Stimulated activated CD4-positive, alpha-beta T cell treated with anti-CD3 and anti-CD28 coated beads, Interleukin-4, amount 100 ng/mL, for 1 hour (primary cell): ENCODE measurements around the gene SMYD5.

Experiments used
- DNase-seq: peaks from one replicate; pipeline ENCODE4 v3.0.0-alpha.2; 2020

SMYD5 gene

GRCh38 chr2:73208258-73208657 lies 5.8 kb upstream of the SMYD5 start:
- DNase-seq: no peak

- no peak for DNase-seq
These were observed 4.0 kb upstream of the SMYD5 start for GRCh38 chr2:73210019-73210418.

DNA sequence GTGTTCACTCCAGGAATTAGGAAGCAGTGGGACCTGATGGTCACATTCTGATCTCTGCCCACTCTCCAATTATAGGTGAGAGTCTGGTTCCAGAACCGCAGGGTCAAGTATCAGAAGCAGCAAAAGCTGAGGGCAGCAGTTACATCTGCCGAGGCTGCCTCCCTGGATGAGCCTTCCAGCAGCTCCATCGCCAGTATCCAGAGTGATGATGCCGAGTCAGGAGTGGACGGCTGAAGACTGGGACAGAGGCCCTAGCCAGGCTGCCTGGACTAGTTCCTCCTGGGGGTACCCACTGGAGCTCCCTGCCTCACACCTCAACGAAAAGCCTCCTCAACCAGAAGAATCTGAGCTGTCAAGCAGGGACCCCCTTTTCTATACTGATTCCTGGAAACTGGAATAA lies 3.3 kb upstream of the SMYD5 start:
- DNase-seq: no peak

DNA sequence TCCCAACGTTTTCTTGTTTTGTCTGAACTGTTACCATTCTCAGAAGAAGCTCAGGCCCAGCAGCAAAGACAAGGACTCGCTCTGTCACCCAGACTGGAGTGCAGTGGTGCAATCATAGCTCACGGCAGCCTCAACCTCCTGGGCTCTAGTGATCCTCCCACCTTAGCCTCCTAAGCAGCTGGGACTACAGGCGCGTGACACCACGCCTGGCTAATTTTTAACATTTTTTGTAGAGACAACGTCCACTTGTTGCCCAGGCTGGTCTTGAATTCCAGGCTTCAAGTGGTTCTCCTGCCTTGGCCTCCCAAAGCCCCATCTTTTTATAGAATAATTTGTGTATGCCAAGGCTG lies 2.0 kb upstream of the SMYD5 start:
- no peak for DNase-seq

- DNase-seq: peak; percentile 80
These were observed 1.4 kb upstream of the SMYD5 start for GRCh38 chr2:73212448-73213176.

- no peak for DNase-seq
These were observed 1.2 kb downstream of the SMYD5 start for GRCh38 chr2:73215254-73215653.

GRCh38 chr2:73217160-73217559 lies 3.1 kb downstream of the SMYD5 start:
- DNase-seq: no peak

DNA sequence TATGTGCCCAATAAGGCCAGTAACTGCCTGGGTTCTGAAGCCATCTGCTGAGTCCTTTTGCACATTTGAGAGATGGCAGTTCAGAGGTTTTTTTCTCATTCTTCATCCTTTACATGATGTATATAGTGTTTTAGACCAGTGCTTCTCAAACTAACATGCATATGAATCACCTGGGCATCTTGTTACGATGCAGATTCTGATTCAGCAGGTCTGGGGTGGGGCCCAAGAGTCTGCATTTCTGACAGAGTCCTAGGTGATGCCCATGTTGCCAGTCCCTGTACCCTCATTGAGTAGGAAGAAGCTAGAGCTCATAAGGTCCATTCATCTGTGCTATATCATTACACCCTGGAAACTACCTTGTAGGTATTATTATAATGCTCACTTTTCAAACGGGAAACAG lies 3.8 kb downstream of the SMYD5 start:
- DNase-seq: no peak

DNA sequence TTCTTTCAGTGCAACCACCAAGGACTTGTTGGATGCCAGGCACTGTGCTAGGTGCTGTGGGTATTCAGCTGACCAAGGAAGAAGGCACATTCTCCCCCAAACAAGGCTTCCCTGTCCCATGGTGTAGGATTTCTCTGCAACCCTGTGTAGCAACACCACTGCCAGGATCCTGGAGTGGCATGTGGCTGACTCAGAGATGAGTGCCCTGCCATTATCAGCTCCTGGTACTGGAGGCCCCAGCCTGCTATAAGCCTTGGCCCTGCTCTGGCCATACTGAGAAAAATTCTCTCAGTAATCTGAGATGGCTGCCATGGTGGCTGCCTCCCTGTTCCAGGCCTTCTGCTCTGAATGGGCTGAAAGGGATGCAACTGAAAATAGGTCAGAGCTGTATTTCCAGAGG lies 4.3 kb downstream of the SMYD5 start:
- no peak for DNase-seq

DNA sequence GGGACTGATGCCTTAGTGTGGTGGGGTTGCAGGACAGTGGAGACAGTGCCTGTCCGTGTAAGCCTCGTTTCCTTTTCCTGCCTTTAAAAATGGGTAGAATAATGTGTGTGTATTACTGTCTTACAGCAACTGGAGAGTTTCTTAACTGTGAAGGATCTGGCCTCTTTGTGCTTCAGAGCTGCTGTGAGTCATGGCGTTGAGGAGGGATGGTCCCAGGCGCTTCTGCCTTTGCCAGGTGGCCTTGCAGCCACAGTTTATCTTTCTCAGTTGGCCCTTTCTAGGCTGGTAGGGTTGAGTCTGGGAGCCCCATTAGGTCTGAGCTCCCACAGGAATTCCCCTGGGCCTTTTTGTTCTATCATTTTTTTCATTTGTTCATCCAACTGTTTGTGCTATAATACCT lies 9.8 kb downstream of the SMYD5 start:
- no peak for DNase-seq

DNA sequence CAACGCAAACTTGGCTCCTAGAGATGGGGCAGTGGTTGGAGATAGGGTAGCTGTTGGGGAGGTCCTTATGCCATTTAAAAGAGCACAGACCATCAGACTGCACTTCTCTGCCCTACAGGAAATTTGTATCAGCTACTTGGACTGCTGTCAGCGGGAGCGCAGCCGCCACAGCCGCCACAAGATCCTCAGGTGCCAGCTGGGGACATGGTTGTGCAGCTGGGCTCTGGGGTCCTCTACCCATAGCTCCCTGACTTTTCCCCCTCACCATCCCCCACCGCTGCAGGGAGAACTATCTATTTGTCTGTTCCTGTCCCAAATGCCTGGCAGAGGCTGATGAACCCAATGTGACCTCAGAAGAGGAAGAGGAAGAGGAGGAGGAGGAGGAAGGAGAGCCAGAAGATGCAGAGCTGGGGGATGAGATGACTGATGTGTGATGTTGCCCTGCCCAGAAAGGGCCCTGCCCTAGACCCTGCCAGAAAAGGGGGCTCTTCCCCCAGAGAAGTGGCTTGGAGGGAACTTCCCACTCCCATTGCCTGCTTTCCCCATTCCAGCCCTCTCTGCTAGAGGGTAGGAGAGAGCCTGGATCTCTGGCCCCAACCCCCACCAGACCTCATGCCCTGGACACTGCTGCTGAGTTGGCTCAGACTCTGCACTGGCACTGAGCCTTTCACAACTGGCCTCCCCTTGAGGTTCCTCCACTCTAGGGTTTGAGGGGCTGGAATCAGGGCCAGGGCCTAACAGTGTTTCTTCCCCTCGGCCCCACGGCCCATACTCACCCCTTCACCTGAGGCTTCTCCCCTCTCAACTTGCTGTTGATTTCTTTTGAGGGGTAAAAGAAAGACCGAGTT lies 11.7 kb downstream of the SMYD5 start:
- DNase-seq: no peak

DNA sequence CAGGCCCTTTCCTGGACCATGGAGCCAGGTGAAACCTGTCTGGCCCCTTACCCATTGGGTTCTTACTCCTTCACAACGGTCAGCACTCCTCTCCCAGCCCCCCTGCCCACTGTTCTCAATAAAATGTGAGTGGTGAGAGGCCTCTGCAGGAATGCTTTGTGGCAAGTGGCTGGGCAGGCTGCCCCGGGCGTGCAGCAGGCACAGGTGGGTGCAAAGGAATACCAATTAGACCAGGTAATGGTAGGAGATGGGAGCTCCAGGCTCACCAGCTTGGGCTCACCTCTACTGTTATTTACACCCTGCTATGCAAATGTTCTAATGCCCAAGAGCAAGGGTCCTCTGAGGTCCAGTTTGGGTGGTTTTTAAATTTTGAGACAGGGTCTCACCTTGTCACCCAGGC lies 13.0 kb downstream of the SMYD5 start:
- no peak for DNase-seq

DNA sequence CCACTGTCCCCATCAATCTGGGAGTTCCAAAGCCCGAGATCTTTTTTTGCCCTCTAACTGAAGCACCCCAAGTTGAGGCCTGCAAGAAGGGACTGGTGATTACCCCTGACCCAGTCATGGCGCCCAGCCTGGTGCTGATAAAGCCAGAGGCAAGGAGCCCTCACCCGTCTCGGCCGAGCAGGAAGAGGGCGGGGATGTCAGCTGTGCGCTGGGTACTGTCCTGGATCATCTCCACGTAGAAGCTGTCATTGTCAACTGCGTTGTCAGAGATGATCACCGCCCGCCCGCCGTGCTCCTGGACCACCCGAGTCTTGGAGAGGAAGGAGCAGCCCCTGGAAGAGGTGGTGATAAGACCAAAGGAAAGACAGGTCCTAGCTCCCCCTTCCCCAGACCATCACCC lies 14.6 kb downstream of the SMYD5 start:
- DNase-seq: no peak

DNA sequence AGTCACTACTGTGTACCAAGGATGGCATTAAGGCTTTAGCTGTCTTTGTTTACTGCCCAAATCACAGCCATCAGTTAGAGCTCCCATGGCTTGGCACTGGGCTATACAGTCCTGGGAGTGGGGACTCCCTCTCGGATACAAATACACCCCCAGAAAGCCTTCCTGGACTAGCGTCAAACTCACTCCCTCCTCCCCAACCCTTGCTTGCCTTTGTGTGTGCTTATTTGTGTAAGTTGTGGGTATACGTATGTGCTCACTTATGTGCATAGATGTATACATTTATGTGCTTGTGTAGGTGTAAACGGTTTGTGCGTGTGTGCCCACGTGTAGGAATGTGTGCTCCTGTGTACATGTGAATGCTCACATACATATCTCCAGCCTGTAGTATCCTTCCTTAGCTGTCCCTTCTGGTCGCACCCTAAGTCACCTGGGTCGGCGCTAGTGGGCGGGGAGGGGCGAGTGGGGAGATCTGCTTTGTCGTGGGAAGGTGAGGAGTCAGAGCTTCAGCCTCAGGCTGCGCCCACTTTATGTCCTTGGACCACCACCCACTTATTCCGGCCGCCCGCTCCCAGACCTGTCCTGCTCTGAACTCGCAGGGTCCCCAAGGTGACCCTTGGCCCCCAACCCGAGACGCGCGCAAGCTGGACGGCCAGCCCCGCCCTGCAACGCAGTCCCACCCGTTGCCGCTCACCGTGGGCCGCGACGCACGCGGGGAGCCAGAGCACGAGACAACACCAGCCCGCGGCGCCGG lies 18.5 kb downstream of the SMYD5 start:
- DNase-seq: no peak

DNA sequence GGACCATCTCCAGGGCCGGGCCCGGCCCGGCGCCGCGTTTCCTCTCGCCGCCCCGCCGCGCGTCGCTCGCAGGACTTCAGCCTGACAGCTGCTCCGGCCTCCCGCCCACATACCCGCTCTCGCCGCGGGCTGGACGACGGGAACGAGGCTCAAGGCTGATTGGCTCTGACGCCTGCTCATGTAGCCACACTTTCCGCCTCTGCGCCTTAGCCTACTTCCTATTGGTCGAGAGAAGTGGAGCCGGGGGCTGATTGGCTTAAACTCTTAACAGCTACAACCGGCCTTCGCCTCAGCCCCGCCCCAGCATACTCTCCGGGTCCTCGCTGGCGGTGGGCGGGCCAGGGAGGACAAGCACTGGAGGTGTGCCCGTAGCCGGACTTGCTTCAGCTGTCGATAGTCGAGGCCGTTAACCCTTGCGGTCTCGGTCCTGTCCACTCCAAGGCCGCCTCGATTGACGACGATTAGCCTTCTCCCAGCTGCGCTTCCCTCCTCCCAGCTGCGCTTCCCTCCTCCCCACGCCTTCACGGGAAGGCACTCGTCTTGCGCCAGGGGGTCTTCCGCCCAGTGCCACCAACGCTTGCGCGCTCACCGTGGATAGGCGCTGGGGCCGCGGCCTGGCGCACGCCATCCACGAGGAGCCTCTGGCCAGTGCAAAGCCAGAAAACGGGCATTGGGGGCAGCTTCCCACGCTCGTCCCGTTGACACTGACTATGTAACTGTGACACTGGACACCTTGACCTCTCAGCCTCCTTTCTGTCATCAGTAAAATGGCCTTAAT lies 19.3 kb downstream of the SMYD5 start, which contains the start of gene PRADC1:
PRADC1 (minus strand) TSS at position 86 of the 778 bp plus-strand sequence; CDS start at position 7, 79 bp downstream.
- peak; percentile 87 for DNase-seq

GRCh38 chr2:73233932-73234832 lies 20.1 kb downstream of the SMYD5 start, which contains the start of gene CCT7:
Gene CCT7 (plus strand): TSS chr2:73234308. CDS start chr2:73234379, 71 bp downstream.
- peak; percentile 84 for DNase-seq

- DNase-seq: no peak
These were observed 21.4 kb downstream of the SMYD5 start for GRCh38 chr2:73235315-73236028.

- no peak for DNase-seq
These were observed 23.1 kb downstream of the SMYD5 start for GRCh38 chr2:73237168-73237567.

GRCh38 chr2:73238149-73238548 lies 24.1 kb downstream of the SMYD5 start:
- no peak for DNase-seq

- no peak for DNase-seq
These were observed 24.9 kb downstream of the SMYD5 start for GRCh38 chr2:73238976-73239375.

DNA sequence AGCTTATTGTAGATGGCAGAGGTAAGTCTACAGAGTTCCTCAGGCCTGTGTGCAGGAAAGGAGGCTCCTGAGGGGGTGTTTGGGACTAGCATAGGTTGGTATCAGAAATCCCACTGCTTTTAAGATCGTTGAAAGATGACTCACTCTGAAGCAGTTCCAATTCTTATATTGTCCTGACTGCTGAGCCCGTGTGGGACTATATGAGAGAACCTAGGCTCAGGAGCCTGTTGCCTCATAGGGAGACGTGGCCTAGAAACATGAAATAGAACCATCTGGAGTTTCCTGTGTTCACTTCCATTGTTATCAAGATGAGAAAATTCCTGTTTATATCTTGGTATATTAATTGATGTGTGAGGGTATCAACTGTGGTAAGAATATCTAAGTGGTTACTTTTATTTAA lies 25.7 kb downstream of the SMYD5 start:
- DNase-seq: no peak
